Activated CD8-positive, alpha-beta memory T cell treated with anti-CD3 and anti-CD28 coated beads, Interleukin-2, amount 50 U/mL, for 1 hour (primary cell): Measurements from ENCODE around the gene PRCD.

ENCODE experiments used
- DNase-seq: peaks from one replicate; pipeline ENCODE4 v3.0.0-alpha.2; 2020; ENCODE audit errors: extremely low read depth

The PRCD gene

GRCh38 chr17:76539631-76540271, at the start of gene PRCD:
Gene PRCD, plus strand, starts transcription at chr17:76540044. Its CDS starts 98 bp downstream, at chr17:76540142.
- DNase-seq, result no peak

- DNase-seq, result no peak
Observed at GRCh38 chr17:76490112-76490710, 49.6 kb upstream of the PRCD start.

DNA sequence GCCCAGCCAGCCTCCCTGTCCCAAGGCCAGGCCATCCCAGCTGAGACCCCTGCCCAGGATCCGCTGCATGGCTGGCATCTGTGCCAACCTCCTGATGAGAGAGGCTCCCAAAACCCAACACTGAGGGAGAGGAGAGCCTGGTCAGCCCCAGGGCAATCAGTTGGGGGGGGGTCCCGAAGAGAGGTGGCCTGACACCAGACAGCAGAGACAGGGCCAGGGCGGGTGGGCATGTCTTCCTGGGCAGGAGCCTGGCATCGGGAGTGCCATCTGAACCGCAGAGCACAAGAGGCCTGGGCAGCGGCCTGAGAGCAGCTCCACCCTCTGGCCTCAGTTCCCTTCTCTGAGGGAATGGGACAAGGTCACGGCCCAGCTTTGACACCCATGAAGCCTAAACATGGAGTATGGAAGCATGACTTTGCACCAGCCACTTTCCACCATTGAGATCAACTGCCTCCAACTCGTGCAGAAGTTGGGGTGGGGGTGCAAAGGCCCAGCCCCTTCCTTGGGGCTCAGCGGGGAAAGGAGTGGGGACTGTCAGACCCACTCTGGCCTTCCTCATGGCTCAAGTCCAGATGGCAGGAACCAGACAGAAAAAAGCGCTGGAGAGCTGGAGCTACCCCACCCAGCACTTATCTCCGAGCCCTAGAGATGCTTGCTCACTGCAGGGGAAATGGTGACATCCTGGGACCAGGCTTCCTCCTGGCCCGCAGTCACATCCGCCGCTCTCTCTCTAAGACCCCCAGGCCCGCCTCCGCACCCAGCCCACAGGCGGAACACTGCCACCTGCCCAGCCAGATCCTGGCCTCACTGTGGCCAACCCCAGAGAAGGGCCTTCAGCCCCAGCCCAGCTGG, 48.3 kb upstream of the PRCD start:
- no peak for DNase-seq

DNA sequence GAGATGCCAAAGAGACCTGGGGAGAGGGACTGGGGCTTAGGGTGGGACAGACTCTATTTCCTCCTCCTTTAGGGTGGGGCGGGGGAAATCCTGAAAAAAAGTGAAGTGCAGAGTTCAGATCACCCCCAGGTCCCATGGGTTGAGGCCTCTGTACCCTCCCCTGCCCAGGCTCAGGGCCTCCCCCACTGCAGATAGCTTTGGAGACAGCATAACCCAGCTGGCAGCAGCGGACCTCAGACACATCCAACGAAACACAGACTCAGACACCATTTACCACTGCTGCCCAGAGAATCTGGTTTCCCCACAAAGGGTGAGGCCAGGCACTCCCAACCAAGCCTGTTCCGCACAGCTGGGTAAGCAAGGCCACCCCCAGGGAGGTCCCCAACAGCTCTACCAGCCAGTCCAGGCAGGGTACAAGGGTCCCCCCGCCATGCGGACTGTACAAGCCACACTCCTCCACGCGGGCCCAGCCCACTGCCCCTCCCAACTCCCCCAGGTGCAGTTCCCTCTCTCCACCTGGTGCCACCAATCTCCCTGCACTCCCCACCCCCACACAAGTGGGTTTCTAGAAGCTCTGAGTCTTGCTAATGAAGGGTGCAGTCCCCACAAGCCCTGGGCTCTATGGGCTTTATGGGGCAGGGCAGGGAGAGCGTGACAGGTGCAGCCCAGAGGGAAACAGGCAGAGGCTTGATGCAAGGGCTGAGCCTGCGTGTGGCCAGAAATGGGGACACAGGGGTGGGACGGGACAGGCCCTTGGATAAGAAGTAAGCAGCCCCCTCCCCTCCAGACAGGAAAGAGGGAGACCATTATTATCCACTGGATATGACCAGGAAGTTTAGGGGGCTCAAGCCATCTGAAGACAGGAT, 47.5 kb upstream of the PRCD start:
- no peak for DNase-seq

DNA sequence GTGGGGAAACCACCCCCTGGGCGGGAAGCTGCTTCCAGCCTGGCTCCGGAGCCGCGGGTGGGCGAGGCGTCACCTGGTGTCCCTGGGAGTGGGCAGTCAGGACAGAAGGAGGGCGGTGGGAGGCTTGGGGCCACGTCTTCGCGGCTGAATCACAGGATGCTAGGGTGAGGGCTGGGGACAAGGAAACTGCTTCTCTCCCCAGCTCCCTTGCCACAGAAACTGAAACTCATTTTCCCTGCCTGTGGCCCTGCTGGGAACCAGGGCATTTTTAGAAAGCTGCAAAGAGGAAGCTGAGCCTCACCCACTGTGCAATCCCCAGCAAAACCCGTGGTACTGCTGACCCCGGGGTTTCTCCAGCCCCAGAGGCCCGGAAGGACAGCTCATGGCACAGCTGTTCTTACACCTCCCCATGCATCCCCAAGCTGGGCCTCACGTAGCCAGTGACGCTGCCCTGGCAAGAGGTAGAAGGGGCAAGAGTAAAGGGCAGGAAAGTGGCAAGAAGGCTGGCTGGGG, 46.8 kb upstream of the PRCD start:
- no peak for DNase-seq

DNA sequence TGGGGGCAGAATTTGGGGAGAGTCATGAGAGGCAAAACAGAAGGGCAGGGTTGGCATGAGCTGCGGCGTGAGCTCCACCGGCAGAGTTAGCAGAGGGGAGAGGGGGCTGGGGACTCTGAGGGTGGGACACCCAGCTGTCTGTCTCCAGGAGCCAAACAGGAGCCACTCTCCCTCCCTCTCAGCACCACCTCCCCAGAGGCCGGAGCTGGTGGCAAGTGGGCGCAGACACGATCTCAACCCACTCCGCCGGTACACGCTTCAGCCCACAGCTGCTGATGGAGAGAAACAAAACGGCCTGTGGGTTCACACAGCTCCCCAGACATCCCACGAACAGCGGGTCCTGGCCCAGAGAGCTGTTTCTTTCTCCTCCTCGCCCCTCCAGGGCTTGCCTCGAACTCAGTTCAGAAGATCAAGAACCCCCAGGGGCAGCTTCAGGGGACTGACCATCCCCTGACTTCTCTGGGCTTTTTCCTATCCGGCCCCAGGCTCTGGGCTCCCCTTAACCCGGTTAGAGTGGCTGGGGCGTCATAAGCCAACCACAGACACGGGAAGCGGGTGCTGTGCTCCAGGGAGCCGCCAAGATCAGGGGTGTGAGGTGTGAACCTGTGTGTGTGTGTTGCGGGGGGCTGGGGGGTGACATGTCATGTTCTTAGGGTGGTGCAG, 46.2 kb upstream of the PRCD start:
- no peak for DNase-seq

GRCh38 chr17:76495663-76496400, 44.0 kb upstream of the PRCD start:
- no peak for DNase-seq

GRCh38 chr17:76496464-76496863, 43.4 kb upstream of the PRCD start:
- no peak for DNase-seq

DNA sequence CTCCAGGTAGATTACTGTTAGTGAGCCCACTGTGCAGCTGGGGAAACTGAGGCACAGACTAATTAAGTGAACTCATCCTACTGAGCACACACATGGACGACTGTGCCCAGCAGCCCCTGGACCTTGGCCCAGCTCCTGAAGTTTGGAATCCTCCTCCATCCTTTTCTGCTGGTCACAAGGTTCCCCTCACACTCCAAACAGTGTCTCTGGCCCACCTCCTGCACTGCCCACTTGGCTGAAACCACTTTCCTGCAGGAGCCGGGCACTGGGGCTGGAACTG, 42.2 kb upstream of the PRCD start:
- no peak for DNase-seq

DNA sequence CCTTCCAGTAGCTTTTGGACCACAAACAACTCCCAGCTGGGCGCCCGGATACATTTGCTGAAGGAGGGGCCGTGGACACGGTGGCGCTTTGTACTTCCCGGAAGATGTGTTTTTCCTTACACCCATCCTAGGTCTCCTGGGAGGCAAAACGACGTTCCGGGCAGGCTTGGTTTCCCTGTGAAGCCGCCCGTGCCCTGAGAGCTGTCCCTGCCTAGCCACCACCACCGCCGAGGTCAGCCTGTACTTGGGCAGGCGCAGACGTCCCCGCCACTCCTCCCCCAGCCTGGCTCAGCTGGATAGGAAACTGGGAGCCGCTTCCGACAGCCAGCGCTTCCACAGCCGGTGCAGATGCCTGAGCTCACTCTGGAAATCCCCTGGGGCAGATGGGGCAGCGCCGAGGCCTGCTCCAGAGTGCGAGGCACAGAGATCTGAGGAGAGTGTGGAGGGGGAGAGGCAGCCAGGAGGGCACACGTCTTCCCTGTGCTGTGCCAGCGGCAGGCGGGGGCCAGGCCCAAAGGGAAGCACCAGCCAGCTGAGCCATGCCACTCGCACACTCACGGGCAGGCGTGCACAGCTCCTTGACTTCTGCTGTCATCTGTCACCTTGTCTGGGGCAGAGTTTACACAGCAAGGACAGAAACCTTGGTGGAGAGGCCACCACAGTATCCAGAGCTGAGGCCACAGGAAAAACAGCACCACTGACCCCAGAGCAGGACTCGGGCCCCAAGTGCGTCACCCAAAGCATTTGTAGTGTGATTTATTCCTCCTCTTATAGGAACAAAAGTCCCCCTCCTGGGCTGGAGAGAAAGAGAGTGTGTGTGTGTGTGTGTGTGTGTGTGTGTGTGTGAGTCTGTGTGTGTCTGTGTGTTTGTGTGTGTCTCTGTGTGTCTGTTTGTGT, 41.6 kb upstream of the PRCD start:
- no peak for DNase-seq

GRCh38 chr17:76498876-76499251, 41.0 kb upstream of the PRCD start:
- DNase-seq, result no peak

- no peak for DNase-seq
Observed at GRCh38 chr17:76499267-76499667, 40.6 kb upstream of the PRCD start.

- no peak for DNase-seq
Observed at GRCh38 chr17:76500074-76500746, 39.6 kb upstream of the PRCD start.

- no peak for DNase-seq
Observed at GRCh38 chr17:76500747-76501017, 39.2 kb upstream of the PRCD start.

- peak; percentile 68 for DNase-seq
Observed at GRCh38 chr17:76501018-76501826, 38.6 kb upstream of the PRCD start, which contains the start of gene RHBDF2. Gene RHBDF2, minus strand, starts transcription at chr17:76501423. Its CDS starts 19,899 bp downstream, at chr17:76481524.

DNA sequence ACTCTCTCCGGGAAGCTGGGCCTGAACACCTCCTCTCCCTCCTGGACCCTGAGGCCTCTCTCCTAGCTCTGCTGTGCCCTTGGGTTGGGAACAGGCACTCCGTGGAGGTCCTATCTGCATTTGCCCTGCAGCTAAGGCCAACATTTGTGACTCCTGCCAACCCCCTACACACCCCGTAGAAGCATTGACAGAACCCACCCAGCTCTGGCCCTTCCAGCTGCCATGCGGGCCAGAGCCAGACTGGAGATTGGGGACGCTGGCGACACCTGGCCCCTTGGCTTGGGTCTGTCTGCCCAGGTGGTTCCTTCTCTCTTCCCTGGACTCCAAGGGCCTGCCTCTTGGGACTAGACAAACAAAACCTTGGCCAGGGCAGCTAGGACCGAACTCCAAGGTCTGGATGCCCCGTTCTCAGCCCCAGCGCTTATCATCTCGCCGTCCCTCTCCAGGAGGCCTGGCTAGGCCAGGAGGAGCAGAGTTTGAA, 38.0 kb upstream of the PRCD start:
- DNase-seq, result no peak

- no peak for DNase-seq
Observed at GRCh38 chr17:76502341-76503211, 37.3 kb upstream of the PRCD start.
